Epithelial cell of prostate (primary cell): ENCODE data around the gene SLAMF6.
A peak's percentile ranks its signal among the peaks of the same experiment; 100 is the strongest.
"Not testable (repeated sequence)": the region's sequence is repeated elsewhere in the genome, so short reads cannot be mapped to it uniquely, and the experiment has no call there.

ENCODE experiments used
- DNase-seq: peaks from one replicate; pipeline ENCODE4 v3.0.0-alpha.2; 2011; ENCODE audit warnings: low read depth, low spot score
- H3K27ac ChIP-seq: fragments of 450-650 bp; 2 replicates; pipeline ENCODE4 v1.5.1; 2017; ENCODE audit warnings: mild to moderate bottlenecking

Gene SLAMF6

GRCh38 chr1:160519642-160520435 is 3.2 kb downstream of the SLAMF6 start:
- H3K27ac ChIP-seq = peak overlapping the region; percentile 13
- no peak for DNase-seq

- H3K27ac ChIP-seq, DNase-seq: not testable (repeated sequence)
These were observed 5.5 kb downstream of the SLAMF6 start for GRCh38 chr1:160517519-160517918.

DNA sequence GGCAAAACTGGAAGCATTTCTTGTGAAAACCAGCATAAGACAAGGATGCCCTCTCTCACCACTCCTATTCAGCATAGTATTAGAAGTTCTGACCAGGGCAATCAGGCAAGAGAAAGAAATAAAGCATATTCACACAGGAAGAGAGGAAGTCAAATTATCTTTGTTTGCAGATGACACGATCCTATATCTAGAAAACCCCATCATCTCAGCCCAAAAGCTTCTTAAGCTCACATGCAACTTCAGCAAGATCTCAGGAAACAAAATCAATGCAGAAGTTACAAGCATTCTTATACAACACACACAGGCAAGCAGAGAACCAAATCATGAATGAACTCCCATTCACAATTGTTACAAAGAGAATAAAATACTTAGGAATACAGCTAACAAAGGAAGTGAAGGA is 7.1 kb downstream of the SLAMF6 start:
- not testable (repeated sequence) for H3K27ac ChIP-seq, DNase-seq

GRCh38 chr1:160504651-160505050 is 18.4 kb downstream of the SLAMF6 start:
- no peak for DNase-seq
- H3K27ac ChIP-seq = no peak overlapping the region

DNA sequence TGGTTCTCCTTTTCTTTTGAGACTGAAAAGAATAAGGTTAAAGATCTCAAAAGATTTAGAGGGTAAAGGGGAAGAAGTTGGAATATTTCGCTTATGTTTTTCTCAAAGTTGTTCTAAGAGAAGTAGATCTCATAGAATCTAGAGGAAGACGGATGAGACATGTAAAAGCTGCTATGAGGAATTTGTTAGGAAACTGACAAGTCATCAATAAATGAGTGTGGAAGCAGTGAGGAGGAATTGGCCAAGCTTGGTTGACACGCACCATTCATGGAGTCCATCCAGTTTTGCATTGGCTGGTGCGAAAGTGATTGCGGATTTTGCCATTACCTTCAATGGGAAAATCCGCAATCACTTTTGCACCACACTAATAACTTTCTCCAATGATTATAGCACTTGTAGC is 20.0 kb downstream of the SLAMF6 start:
- no peak overlapping the region for H3K27ac ChIP-seq
- no peak for DNase-seq

- no peak for DNase-seq
- no peak overlapping the region for H3K27ac ChIP-seq
These were observed 22.6 kb downstream of the SLAMF6 start for GRCh38 chr1:160500321-160500990.

DNA sequence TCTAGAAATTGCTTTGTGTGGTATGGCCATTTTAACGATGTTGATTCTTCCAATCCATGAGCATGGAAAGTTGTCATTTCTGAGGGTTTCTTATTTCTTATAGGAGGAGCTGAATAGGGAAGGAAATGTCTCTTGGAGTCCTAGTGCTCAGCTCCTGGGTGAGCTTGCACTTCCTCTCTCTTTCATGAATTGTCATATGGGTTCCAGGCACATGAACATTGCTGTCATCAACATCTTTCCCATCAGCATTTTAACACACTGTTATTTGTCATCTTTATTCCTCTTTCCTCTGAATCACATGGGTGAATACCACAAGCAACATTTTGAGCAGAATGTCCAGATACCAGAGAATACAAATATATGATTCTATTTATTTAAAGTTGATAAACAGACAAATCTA is 23.4 kb downstream of the SLAMF6 start:
- no peak for DNase-seq
- H3K27ac ChIP-seq = no peak overlapping the region

GRCh38 chr1:160498301-160499065 is 24.6 kb downstream of the SLAMF6 start:
- not testable (repeated sequence) for DNase-seq, H3K27ac ChIP-seq

- no peak for DNase-seq
- H3K27ac ChIP-seq = no peak overlapping the region
These were observed 26.7 kb downstream of the SLAMF6 start for GRCh38 chr1:160496334-160496733.

- no peak for DNase-seq
- no peak overlapping the region for H3K27ac ChIP-seq
These were observed 28.4 kb downstream of the SLAMF6 start for GRCh38 chr1:160494620-160495019.

DNA sequence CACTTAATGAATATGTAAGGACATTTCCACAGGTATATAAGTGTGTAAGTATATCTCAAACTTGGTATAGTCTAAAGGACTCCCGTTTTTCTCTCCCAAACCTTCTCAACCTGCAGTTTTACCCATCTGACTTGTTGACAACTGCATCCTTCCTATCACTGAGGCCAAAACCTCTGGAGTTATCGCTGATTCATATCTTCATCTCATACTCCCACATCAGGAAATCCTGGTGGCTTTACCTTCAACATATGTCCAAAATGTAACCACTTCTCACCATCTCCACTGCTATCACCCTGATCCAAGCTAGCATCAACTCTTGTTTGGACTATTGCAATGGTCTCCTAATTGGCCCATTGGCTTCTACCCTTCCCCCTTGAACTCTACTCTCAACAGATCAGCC is 30.4 kb downstream of the SLAMF6 start:
- no peak overlapping the region for H3K27ac ChIP-seq
- no peak for DNase-seq

DNA sequence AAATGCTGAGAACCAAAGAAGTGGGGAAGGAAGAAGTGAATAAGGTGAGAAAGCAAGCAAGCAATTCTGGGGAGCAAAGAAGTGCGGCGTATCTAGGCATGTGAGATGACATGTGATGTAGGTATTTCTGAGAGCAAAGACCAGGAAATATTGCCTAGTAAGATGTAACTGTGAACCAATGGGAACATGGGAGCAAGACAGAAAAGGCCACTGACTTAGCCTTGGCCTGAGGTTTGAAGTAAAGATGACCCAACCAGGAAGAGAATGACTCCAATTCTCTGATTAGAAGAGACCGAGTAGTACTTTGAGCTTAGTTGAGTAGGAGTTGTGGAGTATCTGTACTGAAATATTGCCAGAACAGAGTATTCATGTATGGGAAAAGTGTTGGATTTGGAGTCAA is 31.1 kb downstream of the SLAMF6 start:
- DNase-seq = no peak
- no peak overlapping the region for H3K27ac ChIP-seq

GRCh38 chr1:160491017-160491416 is 32.0 kb downstream of the SLAMF6 start:
- DNase-seq = no peak
- no peak overlapping the region for H3K27ac ChIP-seq

DNA sequence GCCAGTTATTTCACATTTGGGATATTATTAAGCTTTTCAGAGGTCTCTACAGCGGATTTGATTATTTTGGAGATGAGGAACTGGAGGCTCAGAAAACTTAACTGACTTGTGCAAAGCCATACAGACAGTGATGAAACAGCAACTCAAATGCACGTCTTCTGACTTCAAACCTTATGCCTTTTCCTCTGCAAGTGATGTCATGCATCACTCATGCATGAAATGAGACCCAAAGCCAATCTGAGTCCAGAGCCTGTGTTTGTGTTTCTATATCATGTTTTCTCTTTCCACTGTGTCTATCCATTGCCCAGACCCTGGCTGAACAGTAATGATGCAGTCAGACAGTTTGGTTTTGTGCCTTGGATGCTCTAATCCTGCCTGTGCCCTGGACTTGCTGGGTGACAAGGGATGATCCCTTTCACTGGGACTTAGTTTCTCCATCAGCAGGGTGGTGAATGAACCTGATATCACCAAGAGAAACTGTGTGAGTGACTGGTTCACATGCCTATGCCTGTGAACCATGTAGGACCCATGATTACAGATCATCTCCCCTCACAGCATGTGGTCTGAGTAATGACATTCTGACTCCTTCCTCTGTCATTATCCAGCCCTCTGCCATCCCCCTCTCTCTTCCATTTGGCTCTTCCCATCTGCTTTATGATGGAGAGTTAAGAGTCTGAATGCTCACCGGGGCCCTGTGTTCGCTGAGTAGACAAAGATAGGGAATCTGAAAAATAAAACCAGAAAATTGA is 33.4 kb downstream of the SLAMF6 start:
- no peak overlapping the region for H3K27ac ChIP-seq
- DNase-seq = no peak

- DNase-seq = no peak
- H3K27ac ChIP-seq = no peak overlapping the region
These were observed 34.6 kb downstream of the SLAMF6 start for GRCh38 chr1:160488347-160489058.

GRCh38 chr1:160486453-160486852 is 36.6 kb downstream of the SLAMF6 start:
- DNase-seq = no peak
- H3K27ac ChIP-seq = no peak overlapping the region

DNA sequence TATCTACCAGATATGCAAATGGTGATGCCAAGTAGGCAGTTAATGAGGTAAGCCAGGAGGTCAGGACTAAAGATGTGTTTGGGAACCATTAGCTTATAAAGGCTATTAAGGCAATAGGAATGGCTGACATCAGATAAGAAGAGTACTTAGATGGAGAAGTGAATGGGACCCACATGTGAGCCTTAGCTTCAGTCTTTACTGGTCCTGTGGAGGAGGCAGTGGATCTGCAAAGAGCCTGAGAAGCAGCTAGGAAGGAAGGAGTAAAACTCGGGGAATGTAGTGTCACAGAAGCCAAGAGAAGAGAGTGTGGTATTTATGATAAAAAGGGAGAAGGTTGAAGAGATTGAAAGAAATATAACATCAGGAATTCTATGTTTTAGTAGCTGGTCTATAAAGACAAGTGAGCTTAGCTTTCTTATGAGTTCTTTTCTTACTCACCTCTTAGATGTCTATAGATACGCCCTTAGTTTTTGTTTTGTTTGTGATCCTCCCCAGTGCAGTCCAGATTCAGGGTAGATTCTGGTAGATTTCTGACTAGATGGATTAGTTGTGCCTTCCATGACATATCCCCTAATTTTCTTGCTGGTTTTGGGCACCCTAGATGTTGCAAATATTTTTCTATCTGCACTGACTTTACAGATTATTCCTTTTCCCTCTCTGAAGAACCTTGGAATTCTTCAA is 39.4 kb downstream of the SLAMF6 start:
- no peak overlapping the region for H3K27ac ChIP-seq
- DNase-seq = no peak

GRCh38 chr1:160481979-160482596 is 41.0 kb downstream of the SLAMF6 start:
- no peak overlapping the region for H3K27ac ChIP-seq
- no peak for DNase-seq

DNA sequence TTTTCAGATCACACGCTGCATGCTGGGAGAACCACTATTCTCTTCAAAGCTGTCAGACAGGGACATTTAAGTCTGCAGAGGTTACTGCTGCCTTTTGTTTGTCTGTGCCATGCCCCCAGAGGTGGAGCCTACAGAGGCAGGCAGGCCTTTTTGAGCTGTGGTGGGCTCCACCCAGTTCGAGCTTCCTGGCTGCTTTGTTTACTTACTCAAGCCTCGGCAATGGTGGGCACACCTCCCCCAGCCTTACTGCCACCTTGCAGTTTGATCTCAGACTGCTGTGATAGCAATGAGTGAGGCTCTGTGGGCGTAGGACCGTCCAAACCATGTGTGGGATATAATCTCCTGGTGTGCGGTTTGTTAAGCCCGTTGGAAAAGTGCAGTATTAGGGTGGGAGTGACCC is 42.3 kb downstream of the SLAMF6 start:
- not testable (repeated sequence) for H3K27ac ChIP-seq, DNase-seq
